Colonic mucosa (tissue), 4 donors: ENCODE results near the gene TRIM63. TPM values are rescaled to one million over a fixed set of nuclear protein-coding genes. Genes with fewer than 3 reads are reported as not detected.
"Not testable (repeated sequence)": the region's sequence is repeated elsewhere in the genome, so short reads cannot be mapped to it uniquely, and the experiment has no call there.

Source experiments
- DNase-seq: peaks from one replicate; pipeline ENCODE4 v3.0.0-alpha.2; 2020
- H3K27ac ChIP-seq: fragments of 200-600 bp; one replicate; pipeline ENCODE4 v1.8.0; 2021
- H3K27me3 ChIP-seq: fragments of 200-600 bp; one replicate; pipeline ENCODE4 v1.8.0; 2021
- H3K36me3 ChIP-seq: fragments of 200-600 bp; one replicate; pipeline ENCODE4 v1.8.0; 2021
- H3K4me1 ChIP-seq: fragments of 200-600 bp; one replicate; pipeline ENCODE4 v1.8.0; 2021; ENCODE audit warnings: mild to moderate bottlenecking
- H3K4me3 ChIP-seq: fragments of 200-600 bp; one replicate; pipeline ENCODE4 v1.8.0; 2021
- H3K9ac ChIP-seq, 2 donors: one replicate each; pipeline ENCODE4 v1.7.0; 2013; ENCODE audit warnings: control low read depth in 2 of 2, low read depth in 2 of 2, low read length in 2 of 2
- H3K9me3 ChIP-seq: fragments of 200-600 bp; one replicate; pipeline ENCODE4 v1.8.0; 2021
- intact Hi-C: fragments of 100-400 bp; cut with DNase I; formaldehyde crosslinking; loops from one replicate; pipeline ENCODE4 v1.14.1; 2022
- total RNA-seq, 2 donors: library from RNA; stranded (reverse); fragmentation: NEBNext Ultra II Directional in 1 of 2; extraction: Animal tissue kit (Norgen Biotek cat#: 25700) in 1 of 2; gene quantifications; one replicate each; pipeline ENCODE4 v1.2.1, GENCODE V29; 2021
- TF ChIP-seq, protein P1 (sequence below): fragments of 200-600 bp; IDR thresholded peaks from one replicate; pipeline ENCODE4 v1.8.0; 2022; ENCODE audit warnings: antibody characterized with exemption, mild to moderate bottlenecking
- donor health status: healthy.
- donor health status: DM: no; HTN: no; CAD: no.
- donor health status: DM: no; HTN: no; CAD: no.

Gene TRIM63
- total RNA-seq, 2 donors from 2014 or later = 0.15 TPM; not detected in 1

DNA sequence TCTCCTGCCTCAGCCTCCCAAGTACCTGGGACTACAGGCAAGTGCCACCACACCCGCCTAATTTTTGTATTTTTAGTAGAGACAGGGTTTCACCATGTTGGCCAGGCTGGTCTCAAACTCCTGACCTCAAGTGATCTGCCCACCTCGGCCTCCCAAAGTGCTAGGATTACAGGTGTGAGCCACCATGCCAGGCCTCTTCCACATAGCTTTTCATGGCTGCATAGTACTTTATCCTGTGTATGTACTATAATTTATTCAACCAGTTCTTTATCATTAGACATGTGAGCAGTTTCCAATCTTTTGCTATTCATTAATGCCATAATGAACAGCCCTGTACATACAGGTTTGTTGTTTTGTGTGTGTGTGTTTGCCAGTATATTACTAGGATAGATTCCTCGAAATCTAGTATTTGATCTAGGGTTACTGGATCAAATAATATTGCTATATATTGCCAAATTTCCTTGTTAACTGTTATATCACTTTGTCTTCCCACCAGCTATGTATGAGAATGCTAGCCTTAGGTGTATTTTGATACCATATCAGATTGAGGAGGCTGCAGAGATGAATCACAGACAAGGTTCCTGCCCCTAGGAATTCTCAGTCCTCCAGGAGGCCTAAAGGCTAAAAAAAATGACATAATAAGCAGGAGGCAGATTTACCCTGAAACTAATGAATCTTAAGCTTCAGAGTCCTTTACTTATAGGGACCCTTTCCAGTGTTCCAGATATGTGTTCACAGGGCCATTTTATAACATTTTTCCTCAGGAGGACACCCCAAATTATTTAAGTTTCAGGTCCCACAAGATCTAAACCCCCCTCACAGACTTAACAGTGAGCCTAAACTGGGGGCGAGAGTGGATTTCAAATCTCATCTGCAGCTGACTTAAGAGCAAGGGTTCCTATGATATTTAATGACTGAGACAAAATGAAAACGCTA, 42.1 kb upstream of the TRIM63 start:
- no peak overlapping the region for H3K27ac ChIP-seq

DNA sequence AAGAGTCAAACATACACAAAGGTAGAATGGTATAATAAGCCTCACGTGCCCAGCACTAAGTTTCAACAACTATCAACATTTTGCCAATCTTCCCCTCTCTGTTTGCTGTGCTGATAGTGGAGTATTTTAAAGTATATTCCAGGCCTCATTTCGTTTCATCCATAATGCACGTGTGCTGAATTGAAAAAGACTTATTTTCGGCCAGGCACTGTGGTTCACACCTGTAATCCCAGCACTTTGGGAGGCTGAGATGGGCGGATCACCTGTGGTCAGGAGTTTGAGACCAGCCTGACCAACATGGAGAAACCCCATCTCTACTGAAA, 37.8 kb upstream of the TRIM63 start:
- intact Hi-C loops = loop anchor here (2.0 to 5.0 kb wide), 2 partner anchors 42 to 57 kb away; no protein-coding TSS in a partner anchor
- H3K27ac ChIP-seq = not testable (repeated sequence)

More for the DNA sequence above, 42.1 kb upstream of the TRIM63 start:
- Histone ChIP-seq H3K9me3 (no peaks in the 10 kb centered on the region), H3K4me3 (no peak overlapping the region), H3K4me1 (no peaks in the 10 kb centered on the region), H3K9ac (peak overlapping the region in 1 of 2 donors; percentile 88), H3K36me3 (no peaks in the 10 kb centered on the region), H3K27me3 (no peaks in the 10 kb centered on the region)
- no peak for DNase-seq
- intact Hi-C loops = loop anchor here (5.0 kb wide), 1 partner anchor 53 kb away; no protein-coding TSS in a partner anchor
- TF ChIP-seq, protein P1, sequence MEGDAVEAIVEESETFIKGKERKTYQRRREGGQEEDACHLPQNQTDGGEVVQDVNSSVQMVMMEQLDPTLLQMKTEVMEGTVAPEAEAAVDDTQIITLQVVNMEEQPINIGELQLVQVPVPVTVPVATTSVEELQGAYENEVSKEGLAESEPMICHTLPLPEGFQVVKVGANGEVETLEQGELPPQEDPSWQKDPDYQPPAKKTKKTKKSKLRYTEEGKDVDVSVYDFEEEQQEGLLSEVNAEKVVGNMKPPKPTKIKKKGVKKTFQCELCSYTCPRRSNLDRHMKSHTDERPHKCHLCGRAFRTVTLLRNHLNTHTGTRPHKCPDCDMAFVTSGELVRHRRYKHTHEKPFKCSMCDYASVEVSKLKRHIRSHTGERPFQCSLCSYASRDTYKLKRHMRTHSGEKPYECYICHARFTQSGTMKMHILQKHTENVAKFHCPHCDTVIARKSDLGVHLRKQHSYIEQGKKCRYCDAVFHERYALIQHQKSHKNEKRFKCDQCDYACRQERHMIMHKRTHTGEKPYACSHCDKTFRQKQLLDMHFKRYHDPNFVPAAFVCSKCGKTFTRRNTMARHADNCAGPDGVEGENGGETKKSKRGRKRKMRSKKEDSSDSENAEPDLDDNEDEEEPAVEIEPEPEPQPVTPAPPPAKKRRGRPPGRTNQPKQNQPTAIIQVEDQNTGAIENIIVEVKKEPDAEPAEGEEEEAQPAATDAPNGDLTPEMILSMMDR = no peak

DNA sequence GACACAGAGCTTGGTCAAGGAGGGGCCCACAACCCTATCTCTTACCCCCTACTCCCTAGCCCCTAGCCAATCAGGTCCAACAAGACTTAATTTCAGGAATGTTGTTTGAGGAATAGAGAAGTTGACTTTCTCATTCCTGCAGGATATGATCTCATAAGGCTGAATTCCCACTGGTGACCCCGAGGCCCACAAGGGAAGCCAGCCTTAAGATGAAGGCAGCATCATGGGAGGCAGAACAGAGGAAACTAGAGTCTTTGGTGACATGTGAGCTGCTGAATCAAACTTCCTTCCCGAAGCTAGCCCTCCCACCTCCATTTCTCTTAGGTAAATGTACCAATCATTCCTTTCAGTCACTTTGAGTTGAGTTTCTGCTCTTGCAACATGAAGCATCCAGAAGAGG, 35.1 kb upstream of the TRIM63 start:
- Histone ChIP-seq H3K4me3 (no peak overlapping the region), H3K4me1 (no peaks in the 10 kb centered on the region), H3K36me3 (no peaks in the 10 kb centered on the region), H3K27ac (no peak overlapping the region), H3K9me3 (no peaks in the 10 kb centered on the region), H3K9ac (no peak overlapping the region), H3K27me3 (no peaks in the 10 kb centered on the region)
- TF ChIP-seq, protein P1 = no peak
- intact Hi-C loops = loop anchor here (5.0 kb wide), 1 partner anchor 65 kb away; no protein-coding TSS in a partner anchor
- DNase-seq = no peak

More for the DNA sequence above, 37.8 kb upstream of the TRIM63 start:
- not testable (repeated sequence) for H3K9me3 ChIP-seq, H3K36me3 ChIP-seq, H3K4me3 ChIP-seq, H3K27me3 ChIP-seq, DNase-seq, H3K4me1 ChIP-seq
- peak overlapping the region in 1 of 2 donors; percentile 26 for H3K9ac ChIP-seq

DNA sequence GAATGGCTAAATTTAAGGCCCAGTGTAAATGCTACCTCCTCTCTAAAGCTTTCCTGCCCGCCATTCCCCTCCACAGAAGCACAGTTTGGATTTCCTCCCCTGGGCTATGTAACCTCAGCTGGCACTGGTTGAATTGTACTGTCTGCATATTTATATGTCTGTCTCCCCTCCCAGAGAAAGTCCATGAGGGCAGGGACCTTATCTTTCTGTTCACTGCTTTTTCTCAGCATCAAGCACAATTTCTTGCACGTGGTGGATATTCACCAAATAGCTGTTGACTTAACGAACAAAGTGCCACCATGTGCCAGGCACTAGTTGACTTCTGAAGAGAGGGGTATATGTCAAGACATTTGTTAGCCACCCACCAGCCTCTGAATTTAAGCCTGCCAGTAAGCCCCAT, 34.7 kb upstream of the TRIM63 start:
- H3K36me3 ChIP-seq = no peaks in the 10 kb centered on the region
- H3K9me3 ChIP-seq = no peaks in the 10 kb centered on the region
- no peak for DNase-seq
- intact Hi-C loops = loop anchor here (5.0 kb wide), 1 partner anchor 65 kb away; no protein-coding TSS in a partner anchor
- no peaks in the 10 kb centered on the region for H3K27me3 ChIP-seq
- H3K4me3 ChIP-seq = no peak overlapping the region
- no peaks in the 10 kb centered on the region for H3K4me1 ChIP-seq
- TF ChIP-seq, protein P1 = no peak
- no peak overlapping the region for H3K9ac ChIP-seq
- H3K27ac ChIP-seq = no peak overlapping the region

DNA sequence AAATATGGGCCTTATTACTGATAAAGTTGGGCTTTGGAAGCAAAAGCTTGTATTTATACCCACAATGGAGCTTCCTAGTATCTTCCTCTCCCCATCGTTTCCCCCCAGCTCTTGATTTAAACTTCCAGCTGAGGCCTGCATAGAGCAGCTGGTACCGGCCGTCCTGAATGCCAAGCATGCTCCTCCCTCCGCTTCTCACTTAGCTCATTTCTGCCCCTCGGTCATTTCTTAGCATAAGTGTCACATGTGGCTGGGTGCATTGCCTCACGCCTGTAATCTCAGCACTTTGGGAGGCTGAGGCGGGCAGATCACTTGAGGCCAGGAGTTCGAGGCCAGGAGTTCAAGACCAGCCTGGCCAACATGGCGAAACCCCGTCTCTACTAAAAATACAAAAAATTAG, 32.8 kb upstream of the TRIM63 start:
- not testable (repeated sequence) for H3K27me3 ChIP-seq, H3K27ac ChIP-seq, H3K36me3 ChIP-seq, H3K4me1 ChIP-seq, H3K4me3 ChIP-seq, H3K9me3 ChIP-seq, DNase-seq, H3K9ac ChIP-seq
- intact Hi-C loops = loop anchor here (5.0 kb wide), 1 partner anchor 63 kb away; no protein-coding TSS in a partner anchor

DNA sequence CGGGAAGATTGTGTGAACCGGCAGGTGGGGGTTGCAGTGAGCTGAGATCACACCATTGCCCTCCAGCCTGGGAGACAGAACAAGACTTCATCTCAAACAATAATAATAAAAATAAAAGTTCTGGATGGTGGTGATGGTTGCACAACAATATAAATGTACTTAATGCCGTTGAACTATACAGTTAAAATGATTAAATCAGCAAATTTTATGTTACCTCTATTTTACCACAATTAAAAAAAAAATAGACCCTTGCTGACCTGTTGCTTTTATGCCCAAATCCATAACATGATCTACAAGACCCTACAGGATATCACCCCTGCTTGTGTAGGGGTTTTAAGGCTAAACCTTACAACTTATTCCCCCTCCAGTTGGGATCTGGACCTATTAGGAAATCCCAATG, 32.4 kb upstream of the TRIM63 start:
- Histone ChIP-seq H3K27ac (no peak overlapping the region), H3K4me3 (no peak overlapping the region), H3K27me3 (no peaks in the 10 kb centered on the region), H3K4me1 (no peaks in the 10 kb centered on the region), H3K36me3 (no peaks in the 10 kb centered on the region), H3K9me3 (no peaks in the 10 kb centered on the region), H3K9ac (no peak overlapping the region)
- intact Hi-C loops = loop anchor here (5.0 kb wide), 1 partner anchor 62 kb away; no protein-coding TSS in a partner anchor
- TF ChIP-seq, protein P1 = no peak
- no peak for DNase-seq
